Right atrium auricular region (tissue), 2 donors: ENCODE measurements around the gene DLGAP1. TPM values are rescaled to one million over a fixed set of nuclear protein-coding genes. Genes with fewer than 3 reads are reported as not detected.

Experiments used
- DNase-seq: peaks from one replicate; pipeline ENCODE4 v3.0.0-alpha.2; 2019; ENCODE audit warnings: low spot score
- H3K27ac ChIP-seq, 2 donors: fragments of 200-600 bp; sonication (generic); 1 replicate in 1 of 2; 2 replicates in 1 of 2; pipeline ENCODE4 v1.5.1; 2016 to 2019
- H3K27me3 ChIP-seq, 2 donors: fragments of 200-600 bp; sonication (generic); one replicate each; pipeline versions ENCODE4 v1.5.1 to v1.6.0; 2017 to 2019
- H3K36me3 ChIP-seq: fragments of 200-600 bp; sonication (generic); one replicate; pipeline ENCODE4 v1.5.1; 2016
- H3K4me1 ChIP-seq, 2 donors: fragments of 200-600 bp; sonication (generic); one replicate each; pipeline versions ENCODE4 v1.5.1 to v1.6.0; 2017 to 2019
- H3K4me3 ChIP-seq, 2 donors: fragments of 200-600 bp; sonication (generic); 1 replicate in 1 of 2; 2 replicates in 1 of 2; pipeline ENCODE4 v1.5.1; 2017 to 2019; ENCODE audit warnings: mild to moderate bottlenecking in 1 of 2, moderate library complexity in 1 of 2
- H3K9me3 ChIP-seq, 2 donors: fragments of 200-600 bp; sonication (generic); one replicate each; pipeline ENCODE4 v1.5.1; 2019
- CTCF ChIP-seq, 2 donors: fragments of 200-600 bp; sonication (generic); IDR thresholded peaks; one replicate each; pipeline ENCODE4 v1.5.1; 2019; ENCODE audit warnings: antibody characterized with exemption in 2 of 2
- total RNA-seq, 2 donors: library from RNA; depleted of rRNA; stranded (reverse); fragments of >200 nt; gene quantifications; one replicate each; pipeline ENCODE4 v1.1.0, GENCODE V29; 2016

Gene DLGAP1
- total RNA-seq, 2 donors from 2014 or later, result 0.56 to 1.1 TPM

- H3K27ac ChIP-seq, result no peak overlapping the region
- no peaks in the 10 kb centered on the region for H3K36me3 ChIP-seq
- no peak for TF ChIP-seq CTCF (IDR thresholded peaks at IDR 0.05)
Observed at GRCh38 chr18:4248686-4249085, 206.4 kb downstream of the DLGAP1 start.

DNA sequence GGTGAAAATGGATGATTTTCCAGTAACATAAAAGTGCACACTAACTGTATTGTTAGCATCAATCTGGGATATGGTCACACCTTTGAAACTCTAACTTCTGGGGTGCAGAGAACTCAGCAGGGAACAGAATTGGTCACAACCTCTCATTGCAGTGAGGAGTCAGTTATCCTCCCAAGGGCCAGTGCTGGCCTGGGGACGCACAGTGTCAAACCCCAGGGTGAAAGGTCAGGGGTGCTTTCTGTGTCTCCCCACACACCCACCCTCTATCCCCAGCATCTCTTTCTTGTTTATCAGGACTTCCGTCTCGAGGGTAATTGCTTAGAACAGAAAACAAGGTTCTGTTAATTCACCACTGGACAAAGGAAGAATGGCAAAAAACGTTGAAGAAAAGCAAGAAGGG lies 208.7 kb downstream of the DLGAP1 start:
- Histone ChIP-seq H3K4me1 (no peaks in the 10 kb centered on the region), H3K4me3 (no peak overlapping the region), H3K9me3 (no peaks in the 10 kb centered on the region), H3K27me3 (no peaks in the 10 kb centered on the region), H3K36me3 (no peaks in the 10 kb centered on the region), H3K27ac (no peak overlapping the region)
- no peak for DNase-seq
- no peak for TF ChIP-seq CTCF (IDR thresholded peaks at IDR 0.05)

More at GRCh38 chr18:4248686-4249085, 206.4 kb downstream of the DLGAP1 start:
- Histone ChIP-seq H3K4me3 (no peak overlapping the region), H3K9me3 (no peaks in the 10 kb centered on the region), H3K27me3 (no peaks in the 10 kb centered on the region), H3K4me1 (no peaks in the 10 kb centered on the region)
- DNase-seq, result no peak

DNA sequence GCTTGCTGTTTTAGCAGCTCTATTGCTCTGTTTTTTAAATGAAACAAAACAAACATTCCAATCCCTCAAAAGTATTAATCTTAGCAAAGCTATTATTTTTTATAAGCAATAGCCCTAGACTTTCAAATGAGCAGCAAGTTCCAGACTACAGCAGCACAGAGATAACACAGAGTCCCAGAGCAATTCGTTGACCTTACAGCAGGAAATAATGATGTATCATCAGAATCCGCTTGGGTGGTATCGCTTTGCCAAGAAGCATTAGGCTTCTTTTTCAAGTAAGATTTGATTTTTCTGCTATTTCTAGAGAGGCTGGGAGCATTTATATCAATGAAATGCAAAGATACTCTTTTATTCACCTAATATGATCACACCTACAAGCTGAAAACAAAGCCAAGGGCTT lies 209.7 kb downstream of the DLGAP1 start:
- TF ChIP-seq CTCF (IDR thresholded peaks at IDR 0.05), result no peak
- no peaks in the 10 kb centered on the region for H3K4me1 ChIP-seq
- no peak for DNase-seq
- no peaks in the 10 kb centered on the region for H3K27me3 ChIP-seq
- no peaks in the 10 kb centered on the region for H3K36me3 ChIP-seq
- no peak overlapping the region for H3K27ac ChIP-seq
- no peak overlapping the region for H3K4me3 ChIP-seq
- no peaks in the 10 kb centered on the region for H3K9me3 ChIP-seq

DNA sequence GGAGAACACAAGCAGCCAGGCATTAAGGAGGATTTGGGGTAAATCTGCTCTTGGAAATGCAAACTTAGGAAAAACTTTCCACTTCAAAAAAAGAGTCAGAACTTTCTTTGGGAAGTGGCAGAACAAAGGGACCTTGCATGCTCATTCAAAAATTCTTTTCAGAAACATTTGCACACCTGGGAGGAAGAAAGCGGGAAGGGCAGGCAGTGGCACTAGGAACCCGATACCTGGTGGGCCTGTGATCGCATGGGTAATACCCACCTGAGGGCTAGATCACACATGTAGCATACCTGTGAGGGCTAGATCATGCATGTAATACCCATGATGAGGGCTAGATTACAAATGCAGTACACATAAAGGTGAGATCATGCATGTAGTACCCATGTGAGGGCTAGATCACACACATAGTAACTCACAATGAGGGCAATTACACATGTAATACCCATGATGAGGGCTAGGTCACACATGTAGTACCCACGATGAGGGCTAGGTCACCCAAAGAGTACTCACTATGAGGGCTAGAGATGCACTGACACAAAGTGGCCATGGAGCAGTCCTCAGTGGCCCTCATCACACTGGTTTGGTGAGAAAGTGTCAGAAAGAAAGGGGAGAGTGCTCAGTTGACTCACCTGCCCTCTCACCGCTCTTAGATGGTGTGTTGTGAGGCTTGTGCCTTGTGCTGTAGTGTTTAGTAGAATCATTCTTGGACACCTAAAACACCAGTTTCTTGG lies 212.5 kb downstream of the DLGAP1 start:
- no peaks in the 10 kb centered on the region for H3K36me3 ChIP-seq

DNA sequence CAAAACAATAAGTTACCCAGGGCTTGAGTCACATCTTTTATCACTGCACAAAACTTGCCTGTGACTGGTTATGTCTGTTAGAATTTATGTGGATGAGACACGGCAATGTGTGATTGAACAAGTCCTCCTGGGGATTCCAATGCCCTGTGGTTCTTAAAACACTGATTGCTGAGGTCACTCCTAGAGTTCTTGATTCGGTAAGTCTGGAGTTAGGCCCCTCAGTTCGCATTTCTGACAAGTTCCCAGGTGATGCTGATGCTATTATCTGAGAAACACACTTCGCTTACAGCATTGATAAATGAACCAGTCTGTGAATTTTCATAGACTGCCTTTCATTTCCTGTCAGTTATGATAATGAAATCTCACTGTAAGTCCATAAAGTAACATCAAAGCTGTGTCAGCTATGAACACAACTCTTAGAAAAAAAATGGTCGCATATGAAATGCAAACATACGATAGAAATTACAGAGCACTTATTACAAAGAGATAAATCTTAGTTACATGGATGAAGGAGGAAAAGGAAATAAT lies 214.0 kb downstream of the DLGAP1 start:
- no peak for TF ChIP-seq CTCF (IDR thresholded peaks at IDR 0.05)
- Histone ChIP-seq H3K27ac (no peak overlapping the region), H3K36me3 (no peaks in the 10 kb centered on the region), H3K27me3 (no peaks in the 10 kb centered on the region), H3K4me1 (no peaks in the 10 kb centered on the region), H3K9me3 (no peaks in the 10 kb centered on the region), H3K4me3 (no peak overlapping the region)
- DNase-seq, result no peak

More for the DNA sequence above, 212.5 kb downstream of the DLGAP1 start:
- Histone ChIP-seq H3K4me3 (no peak overlapping the region), H3K9me3 (no peaks in the 10 kb centered on the region), H3K27ac (no peak overlapping the region), H3K27me3 (no peaks in the 10 kb centered on the region), H3K4me1 (no peaks in the 10 kb centered on the region)
- DNase-seq, result no peak
- TF ChIP-seq CTCF (IDR thresholded peaks at IDR 0.05), result no peak
